CD4-positive, alpha-beta T cell treated with Interferon gamma for 1 hour (primary cell): Measurements from ENCODE around the gene TEAD1.
A peak's percentile ranks its signal among the peaks of the same experiment; 100 is the strongest.

Experiments
- DNase-seq: peaks from one replicate; pipeline ENCODE4 v3.0.0-alpha.2; 2020

The TEAD1 gene

GRCh38 chr11:12963792-12964536 is 289.7 kb downstream of the TEAD1 start:
- DNase-seq = peak; percentile 37

DNA sequence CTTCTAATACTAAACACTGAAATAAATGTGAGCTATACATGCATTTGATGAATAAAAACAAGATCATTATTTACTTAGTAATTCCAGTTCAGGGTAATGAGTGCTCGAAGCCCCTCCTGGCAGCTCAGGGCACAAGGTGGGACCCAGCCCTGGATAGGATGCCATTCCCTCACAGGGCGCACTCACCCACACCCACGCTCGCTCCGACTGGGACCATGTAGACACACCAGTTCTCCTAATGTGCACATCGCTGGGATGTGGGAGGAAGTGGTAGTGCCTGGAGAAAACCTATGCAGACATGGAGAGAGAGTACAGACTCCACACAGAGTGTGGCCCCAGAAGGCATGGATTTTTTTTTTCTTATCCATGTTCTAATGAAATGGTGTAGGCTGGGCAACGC is 290.4 kb downstream of the TEAD1 start:
- DNase-seq = no peak

DNA sequence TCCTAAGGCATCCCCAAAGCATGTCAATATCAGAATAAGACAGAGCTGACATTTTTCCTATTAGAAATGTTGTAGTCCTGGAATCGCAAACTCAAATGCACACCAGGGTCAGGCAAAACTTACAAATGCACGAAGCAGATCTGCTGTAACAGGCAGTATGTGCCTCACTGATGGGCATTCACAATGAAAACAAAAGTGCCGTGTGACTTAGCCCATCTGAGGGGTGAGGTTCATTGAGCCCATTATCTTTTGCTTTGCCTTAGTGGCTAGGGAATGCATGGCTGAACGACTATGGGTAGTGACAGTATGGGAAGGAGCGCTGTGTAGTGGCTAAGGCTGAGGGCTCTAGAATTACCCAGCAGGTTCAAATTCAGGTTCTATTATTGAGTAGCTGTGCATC is 291.8 kb downstream of the TEAD1 start:
- DNase-seq = no peak

DNA sequence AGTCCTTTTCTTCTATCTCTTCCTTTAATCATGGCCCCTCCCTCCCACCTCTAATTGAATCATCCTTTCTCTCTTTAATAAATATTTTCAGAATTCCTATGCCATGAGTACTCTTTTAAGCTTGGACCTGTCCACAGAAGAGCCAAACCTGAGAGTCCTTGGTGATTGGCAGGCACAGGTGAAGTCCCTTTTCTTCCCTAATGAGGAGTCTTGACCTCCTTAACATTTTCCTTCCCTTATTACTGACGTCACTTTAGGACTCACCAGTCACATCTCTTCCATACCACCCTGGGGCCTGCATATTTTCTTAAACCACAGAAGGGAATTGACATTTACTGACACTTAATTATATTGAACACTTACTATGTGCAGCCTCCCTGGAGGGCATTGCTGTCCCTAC is 293.9 kb downstream of the TEAD1 start:
- no peak for DNase-seq

GRCh38 chr11:12968826-12969225 is 294.6 kb downstream of the TEAD1 start:
- DNase-seq = no peak

DNA sequence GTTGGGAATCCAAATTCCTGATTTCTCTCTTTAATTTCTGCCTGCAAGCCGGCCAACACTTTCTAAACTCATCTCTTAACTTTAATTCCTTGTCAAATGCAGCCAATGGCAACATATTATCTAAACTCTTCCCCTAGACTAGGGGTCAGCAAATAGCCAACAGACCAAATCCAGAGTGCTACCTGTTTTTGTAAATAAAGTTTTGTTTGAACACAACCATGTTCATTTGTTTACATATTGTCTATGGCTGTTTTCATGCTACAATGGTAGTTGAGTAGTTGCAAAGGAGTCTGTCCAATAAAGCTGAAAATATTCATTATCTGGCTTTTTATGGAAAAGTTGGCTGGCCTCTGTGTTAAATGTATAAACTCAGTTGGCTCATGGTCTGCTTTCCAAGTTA is 297.7 kb downstream of the TEAD1 start:
- no peak for DNase-seq

- DNase-seq = no peak
Observed at GRCh38 chr11:12973528-12974181, 299.4 kb downstream of the TEAD1 start.

- no peak for DNase-seq
Observed at GRCh38 chr11:12975195-12975594, 301.0 kb downstream of the TEAD1 start.

- DNase-seq = no peak
Observed at GRCh38 chr11:12979928-12980689, 305.9 kb downstream of the TEAD1 start.

DNA sequence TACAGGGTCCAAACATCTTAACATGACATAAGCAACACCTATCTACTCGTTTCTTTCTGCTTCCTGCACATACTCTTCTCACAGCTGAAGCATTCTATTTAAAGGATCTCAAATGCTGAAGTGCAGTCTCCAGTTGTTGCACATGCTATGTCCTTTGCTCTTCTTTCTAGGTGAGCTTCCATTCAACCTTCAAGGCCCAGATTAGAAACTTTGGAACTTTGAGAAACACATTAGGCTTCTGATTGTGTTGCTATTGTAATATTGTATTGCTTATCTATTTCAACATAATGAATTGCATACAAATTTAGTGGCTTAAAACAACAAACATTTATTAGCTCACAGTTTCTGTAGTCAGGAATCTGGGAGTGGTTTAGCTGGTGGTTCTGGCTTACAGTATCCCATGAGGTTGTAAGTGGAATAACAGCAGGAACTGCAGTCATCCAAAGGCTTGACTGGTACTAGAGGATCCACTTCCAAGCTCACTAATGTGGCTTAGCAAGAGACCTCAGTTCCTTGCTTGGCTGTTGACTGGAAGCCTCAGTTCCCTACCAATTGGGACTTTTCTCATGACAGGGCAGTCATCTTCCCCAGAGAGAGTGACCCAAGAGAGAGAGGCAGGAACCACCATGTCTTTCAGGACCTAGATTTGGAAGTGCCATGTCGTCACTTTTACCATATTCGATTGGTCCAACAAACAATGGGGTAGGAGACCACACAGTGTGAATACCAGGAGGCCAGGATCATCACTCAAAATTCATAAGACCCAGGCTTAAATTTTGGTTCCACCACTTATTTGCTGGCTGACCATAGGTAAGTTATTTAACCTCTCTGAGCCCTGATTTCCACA is 307.7 kb downstream of the TEAD1 start:
- DNase-seq = no peak

- no peak for DNase-seq
Observed at GRCh38 chr11:12983336-12983735, 309.1 kb downstream of the TEAD1 start.

DNA sequence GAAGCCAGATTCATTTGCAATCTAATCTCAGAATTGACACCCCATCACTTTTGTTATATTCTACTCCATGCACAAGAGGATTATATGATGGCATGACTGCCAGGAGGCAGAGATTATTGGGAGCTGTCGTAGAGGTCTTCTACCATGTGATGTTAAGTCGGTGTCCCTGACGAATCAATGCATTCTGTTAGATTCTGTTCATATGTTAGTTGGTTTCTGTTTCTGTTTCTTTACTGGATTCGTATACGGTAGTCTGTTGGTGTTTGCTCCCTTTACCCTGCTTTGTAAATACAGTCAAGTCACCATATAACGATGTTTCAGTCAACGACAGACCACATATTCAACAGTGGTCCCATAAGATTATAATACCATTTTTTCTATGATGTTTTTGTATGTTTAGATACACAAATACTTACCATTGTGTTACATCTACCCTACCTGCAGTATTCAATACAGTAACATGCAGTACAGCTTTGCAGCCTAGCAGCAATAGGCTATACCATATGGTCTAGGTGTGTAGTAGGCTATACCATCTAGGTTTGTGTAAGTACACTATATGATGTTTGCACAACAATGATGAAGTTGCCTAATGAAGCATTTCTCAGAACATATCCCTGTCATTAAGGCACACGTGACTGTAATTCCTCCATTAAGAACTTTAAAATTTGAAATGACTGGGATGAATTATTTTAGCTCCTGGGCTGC is 312.1 kb downstream of the TEAD1 start:
- no peak for DNase-seq

DNA sequence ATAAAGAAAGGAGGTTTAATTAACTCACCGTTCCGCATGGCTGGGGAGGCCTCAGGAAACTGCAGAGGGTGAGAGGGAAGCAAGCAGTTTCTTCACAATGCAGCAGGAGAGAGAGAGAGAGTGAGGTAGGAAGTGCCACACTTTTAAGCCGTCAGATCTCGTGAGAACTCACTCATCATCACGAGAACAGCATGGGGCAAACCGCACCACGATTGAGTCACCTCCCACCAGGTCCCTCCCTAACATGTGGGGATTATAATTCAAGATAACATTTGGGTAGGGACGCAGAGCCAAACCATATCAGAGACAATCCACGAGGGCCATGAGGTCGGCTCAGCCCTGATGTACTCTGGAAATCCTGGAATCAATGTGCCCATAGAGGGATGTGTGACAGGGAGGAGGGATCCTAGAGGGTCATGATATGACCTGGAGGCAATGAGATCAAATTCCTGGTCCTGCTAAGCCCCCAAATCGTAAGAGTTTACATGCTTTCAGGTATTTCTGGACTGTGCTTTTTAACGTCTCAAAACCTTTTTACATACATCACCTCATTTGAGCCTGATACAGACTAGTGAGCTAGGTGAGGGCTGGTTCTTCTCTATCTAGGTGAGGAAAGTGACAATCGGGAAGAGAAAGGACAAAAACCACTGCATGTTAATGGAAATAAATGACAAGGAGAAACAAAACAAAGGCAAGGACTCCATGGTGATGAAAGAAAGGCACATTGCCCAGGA is 315.4 kb downstream of the TEAD1 start:
- no peak for DNase-seq

DNA sequence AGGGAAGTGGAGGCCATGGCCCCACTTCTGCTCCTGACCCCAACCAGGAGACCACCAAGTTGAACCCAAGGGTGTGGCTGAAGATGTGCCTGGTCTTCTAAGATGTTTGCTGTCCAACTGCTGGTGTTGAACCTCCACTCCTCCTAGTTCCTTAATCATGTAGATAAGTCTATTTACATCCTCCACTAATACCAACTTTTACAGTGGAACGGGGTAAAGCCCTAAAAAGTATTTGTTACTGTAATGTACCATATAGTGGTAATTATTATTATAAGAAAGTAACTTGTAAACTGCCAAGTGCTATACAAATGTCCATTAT is 315.9 kb downstream of the TEAD1 start:
- no peak for DNase-seq

GRCh38 chr11:12991426-12991825 is 317.2 kb downstream of the TEAD1 start:
- no peak for DNase-seq

- no peak for DNase-seq
Observed at GRCh38 chr11:12993626-12994025, 319.4 kb downstream of the TEAD1 start.
